Measurements from ENCODE around the gene HSPA8.

HSPA8 gene

DNA sequence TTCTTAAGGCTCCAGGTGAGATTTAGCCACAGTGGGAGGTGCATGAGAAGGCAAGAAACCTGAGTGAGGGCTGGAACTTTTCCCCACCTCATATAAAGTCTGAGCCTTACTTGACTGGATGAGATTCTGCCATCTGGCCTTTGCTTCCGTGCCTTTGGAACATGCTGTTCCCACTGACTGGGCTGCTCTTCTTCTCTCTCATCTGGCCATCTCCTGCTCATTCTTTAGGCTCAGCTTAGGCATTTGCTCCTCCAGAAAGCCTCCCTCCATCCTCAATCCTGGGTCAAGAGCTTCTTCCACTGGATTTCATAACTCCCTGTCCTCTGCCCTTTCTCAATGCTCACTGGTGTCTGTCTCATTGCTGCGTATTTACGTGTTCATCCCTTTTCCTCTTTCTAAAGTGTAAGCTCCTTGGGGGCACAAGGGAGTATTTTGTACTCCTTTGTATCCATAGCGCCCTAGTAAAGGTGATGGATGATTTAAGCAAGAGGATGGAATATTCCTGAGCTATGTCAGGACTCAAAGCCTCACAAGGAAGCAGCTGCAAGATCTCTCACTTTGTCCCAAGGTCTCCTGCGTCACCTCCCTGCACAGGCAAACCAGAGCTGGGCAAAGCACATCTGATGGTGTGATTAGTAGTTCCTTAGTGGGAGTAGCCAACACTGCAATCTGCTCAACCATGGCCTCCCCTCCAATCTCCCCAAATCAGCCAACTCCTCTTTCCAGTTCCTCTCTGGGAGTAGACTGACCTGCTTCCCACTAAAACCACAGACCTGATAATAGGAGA, 15.3 kb downstream of the HSPA8 start:
- no peak for DNase-seq

DNA sequence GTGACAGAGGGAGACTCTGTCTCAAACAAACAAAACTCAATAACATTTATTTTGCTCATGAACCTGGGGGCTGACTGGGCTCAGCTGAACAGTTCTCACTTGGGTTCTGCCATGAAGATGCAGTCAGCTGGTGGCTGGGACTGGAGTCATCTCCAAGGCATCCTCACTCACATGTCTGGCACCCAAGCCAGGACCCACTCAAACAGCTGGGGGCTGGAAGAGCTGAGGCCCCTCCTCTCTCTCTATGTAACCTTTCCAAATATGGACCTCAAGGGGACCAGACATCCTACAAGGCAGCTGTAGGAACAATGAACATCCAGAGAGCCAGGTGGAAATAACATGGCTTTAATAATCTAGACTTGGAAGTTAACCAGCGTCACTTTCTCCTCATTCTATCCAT, 16.8 kb downstream of the HSPA8 start:
- DNase-seq, result no peak

- DNase-seq, result no peak
Observed at GRCh38 chr11:123041185-123041584, 20.8 kb downstream of the HSPA8 start.

- DNase-seq, result no peak
Observed at GRCh38 chr11:123040111-123040432, 21.9 kb downstream of the HSPA8 start.

GRCh38 chr11:123035831-123036230, 26.1 kb downstream of the HSPA8 start:
- no peak for DNase-seq

GRCh38 chr11:123034597-123034996, 27.3 kb downstream of the HSPA8 start:
- DNase-seq, result no peak

GRCh38 chr11:123033895-123034294, 28.0 kb downstream of the HSPA8 start:
- DNase-seq, result no peak

- DNase-seq, result no peak
Observed at GRCh38 chr11:123030517-123030916, 31.4 kb downstream of the HSPA8 start.

DNA sequence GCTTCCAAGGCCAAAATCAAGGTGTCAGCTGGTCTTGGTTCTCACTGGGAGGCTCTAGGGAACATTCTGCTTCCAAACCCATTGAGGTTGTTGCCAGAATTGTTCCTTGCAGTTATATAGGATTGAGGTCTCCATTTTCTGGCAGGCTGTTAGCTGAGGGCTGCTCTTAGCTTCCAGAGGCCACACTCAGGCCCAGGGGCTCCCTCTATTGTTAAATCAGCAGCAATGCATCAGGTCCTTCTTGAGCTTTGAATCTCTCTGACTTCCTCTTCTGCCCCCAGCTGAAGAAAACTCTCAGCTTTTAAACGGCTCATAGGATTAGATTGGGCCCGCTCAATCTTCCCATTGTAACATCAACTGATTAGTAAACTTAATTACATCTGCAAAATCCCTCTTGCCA, 41.0 kb downstream of the HSPA8 start:
- peak; percentile 49 for DNase-seq

GRCh38 chr11:123018702-123019101, 43.2 kb downstream of the HSPA8 start:
- DNase-seq, result no peak

- DNase-seq, result no peak
Observed at GRCh38 chr11:123011510-123011909, 50.4 kb downstream of the HSPA8 start.
